Activated CD4-positive, CD25-positive, alpha-beta regulatory T cell (primary cell): ENCODE measurements around the gene HCLS1.
"Not testable (repeated sequence)": the region's sequence is repeated elsewhere in the genome, so short reads cannot be mapped to it uniquely, and the experiment has no call there.

Experiments used
- DNase-seq, 4 experiments: peaks; one replicate each; lab custom pipeline; 2025; lab: John Stamatoyannopoulos, UW

HCLS1 gene

GRCh38 chr3:121598564-121598963 lies 62.1 kb downstream of the HCLS1 start:
- no peak for DNase-seq

GRCh38 chr3:121595765-121596406 lies 64.8 kb downstream of the HCLS1 start:
- DNase-seq = no peak

- no peak for DNase-seq
Observed at GRCh38 chr3:121594850-121595249, 65.9 kb downstream of the HCLS1 start.

- DNase-seq = not testable (repeated sequence)
Observed at GRCh38 chr3:121593806-121594205, 66.9 kb downstream of the HCLS1 start.

- no peak for DNase-seq
Observed at GRCh38 chr3:121592856-121593702, 67.6 kb downstream of the HCLS1 start, which contains the start of gene FBXO40. TSS of gene FBXO40 (plus strand) at chr3:121593379. CDS start at chr3:121620576, 27,197 bp downstream.

GRCh38 chr3:121584418-121584817 lies 76.3 kb downstream of the HCLS1 start:
- no peak for DNase-seq

GRCh38 chr3:121581691-121582090 lies 79.0 kb downstream of the HCLS1 start:
- no peak for DNase-seq
